Thyroid gland (tissue), 4 donors: ENCODE data around the gene ZNG1A.

Experiments
- CTCF ChIP-seq, 6 experiments: fragments of 200-600 bp in 3 of 6; fragments of 450-650 bp in 3 of 6; sonication (generic) in 3 of 6; IDR thresholded peaks; one replicate each; pipeline ENCODE4 v1.5.1; 2016 to 2019; ENCODE audit warnings: antibody characterized with exemption in 6 of 6, mild to moderate bottlenecking in 2 of 6, inconsistent platforms in 1 of 6, moderate library complexity in 1 of 6
- POLR2A ChIP-seq, 2 donors: fragments of 450-650 bp; IDR thresholded peaks; one replicate each; pipeline ENCODE4 v1.6.1; 2017; ENCODE audit warnings: antibody characterized with exemption in 2 of 2, mild to moderate bottlenecking in 2 of 2, moderate library complexity in 1 of 2

GRCh38 chr9:212297-212696 is 33.4 kb upstream of the ZNG1A start:
- TF ChIP-seq CTCF (IDR thresholded peaks at IDR 0.05) (no peak), POLR2A (IDR thresholded peaks at IDR 0.05) (no peak)
